HG03045 (cell line): ENCODE measurements around the gene CUBN.

Source experiments
- ATAC-seq: cut with Tn5 transposase; IDR thresholded peaks from one replicate; pipeline ENCODE4 v1.9.1; 2021; ENCODE audit warnings: mild to moderate bottlenecking, moderate library complexity; ENCODE audit not compliant: unreplicated experiment

The CUBN gene

DNA sequence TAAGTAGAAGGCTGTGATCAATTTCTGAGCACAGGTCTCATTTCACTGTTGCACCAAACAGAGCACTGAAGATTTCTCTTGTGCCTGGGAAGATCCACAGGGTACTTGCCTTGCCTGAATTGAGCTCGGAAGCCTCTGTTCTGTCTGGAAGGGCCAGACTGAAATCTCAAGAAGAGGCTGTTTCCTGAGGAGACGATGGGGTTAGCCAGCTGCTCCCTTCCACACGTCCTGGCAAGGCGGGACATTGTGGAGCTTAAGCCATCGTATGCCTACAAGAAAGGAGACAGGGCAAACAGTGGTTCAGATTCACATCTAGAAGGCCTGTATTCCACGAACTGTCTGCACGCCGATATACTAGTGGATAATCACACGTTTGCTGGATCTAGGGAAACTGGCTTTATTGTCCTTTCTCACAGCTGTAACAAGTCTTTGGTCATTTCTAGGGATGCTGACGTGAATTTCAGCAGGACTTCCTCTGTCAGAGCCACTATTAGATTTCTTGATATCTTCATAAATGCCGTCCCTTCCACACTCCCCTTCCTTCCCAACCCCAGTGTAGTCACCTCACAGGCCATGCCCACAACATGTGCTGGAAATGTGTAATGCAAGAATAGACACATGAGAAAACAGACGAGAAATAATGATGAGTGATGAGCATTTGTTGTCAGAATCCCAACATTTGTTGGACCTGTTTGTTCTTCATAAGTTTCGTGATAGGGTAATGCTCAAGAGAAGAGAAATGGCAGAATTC is 175.2 kb downstream of the CUBN start:
- no peak for ATAC-seq

DNA sequence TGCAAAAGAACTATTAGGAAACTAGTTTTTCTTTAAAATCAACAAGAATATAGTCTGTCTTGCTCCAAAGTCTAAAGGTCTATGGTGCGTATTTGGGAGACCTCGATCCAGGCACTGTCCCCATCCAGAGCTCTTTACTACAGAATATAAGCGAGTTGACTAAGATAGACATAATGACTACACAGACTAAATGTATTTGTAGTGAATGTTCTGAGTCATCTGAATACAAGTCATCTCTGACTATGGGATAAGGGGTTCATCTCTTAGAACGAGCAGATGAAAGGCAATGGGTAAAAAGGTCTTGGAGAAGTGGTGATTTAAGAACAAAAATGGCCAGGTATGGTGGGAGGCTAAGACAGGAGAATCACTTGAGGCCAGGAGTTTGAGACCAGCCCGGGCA is 176.3 kb downstream of the CUBN start:
- ATAC-seq = no peak

DNA sequence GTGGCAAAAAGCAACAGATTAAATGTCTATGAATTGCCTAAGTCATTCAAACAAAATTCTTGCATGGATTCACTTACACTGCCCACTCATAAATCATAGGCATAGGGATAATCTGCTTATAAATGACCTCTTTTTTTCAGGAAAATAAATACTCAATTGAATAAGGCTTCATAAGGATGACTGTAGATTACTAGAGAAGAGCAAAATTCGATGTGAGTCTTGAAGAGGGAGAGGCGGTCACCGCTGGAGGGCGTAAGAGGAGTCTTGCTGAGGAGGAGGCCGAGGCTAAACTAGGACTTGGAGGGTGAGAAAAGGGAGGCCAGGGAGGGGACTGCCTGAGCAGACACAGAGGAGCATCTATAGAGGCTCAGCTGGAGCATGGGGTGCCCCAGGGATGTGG is 177.0 kb downstream of the CUBN start:
- no peak for ATAC-seq

DNA sequence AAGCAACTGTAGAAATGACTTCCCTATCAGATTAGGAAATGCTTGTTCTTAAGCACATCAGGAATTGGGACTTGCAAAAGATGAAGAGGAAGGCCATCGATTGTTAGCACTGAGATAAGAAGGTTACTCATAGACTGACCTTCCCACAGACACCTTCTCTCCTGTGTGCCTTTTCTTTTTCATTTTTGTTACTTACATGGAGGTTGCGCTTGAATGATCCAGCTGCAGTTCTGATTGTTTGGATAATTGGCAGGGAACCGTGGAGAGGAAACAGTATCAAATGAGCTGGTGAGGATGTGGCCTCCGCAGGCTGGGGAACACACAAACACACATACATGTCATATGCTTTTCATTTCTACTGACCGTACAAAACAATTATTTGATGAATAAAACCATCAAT is 177.5 kb downstream of the CUBN start:
- no peak for ATAC-seq

- ATAC-seq = no peak
These were observed 178.7 kb downstream of the CUBN start for GRCh38 chr10:16950656-16951601.

DNA sequence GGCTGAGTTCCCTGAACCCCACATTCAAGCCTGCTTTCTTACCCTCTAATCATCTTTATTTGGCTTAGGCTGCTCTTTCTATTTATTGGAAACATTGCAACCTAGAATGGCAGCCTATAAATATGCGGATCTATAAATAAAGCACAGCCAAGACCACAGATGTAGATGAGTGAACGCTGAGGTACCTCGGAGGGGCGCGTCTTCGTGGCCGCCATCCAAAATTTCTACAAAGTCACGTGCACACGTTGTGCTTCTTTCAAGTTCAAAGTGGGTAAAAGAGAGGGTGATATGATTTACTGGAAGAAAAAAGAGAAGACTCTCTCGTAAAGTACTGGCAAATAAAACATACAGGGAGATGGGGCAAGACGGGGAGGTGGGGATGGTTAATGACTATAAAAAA is 179.8 kb downstream of the CUBN start:
- no peak for ATAC-seq

- no peak for ATAC-seq
These were observed 181.2 kb downstream of the CUBN start for GRCh38 chr10:16948361-16948760.

DNA sequence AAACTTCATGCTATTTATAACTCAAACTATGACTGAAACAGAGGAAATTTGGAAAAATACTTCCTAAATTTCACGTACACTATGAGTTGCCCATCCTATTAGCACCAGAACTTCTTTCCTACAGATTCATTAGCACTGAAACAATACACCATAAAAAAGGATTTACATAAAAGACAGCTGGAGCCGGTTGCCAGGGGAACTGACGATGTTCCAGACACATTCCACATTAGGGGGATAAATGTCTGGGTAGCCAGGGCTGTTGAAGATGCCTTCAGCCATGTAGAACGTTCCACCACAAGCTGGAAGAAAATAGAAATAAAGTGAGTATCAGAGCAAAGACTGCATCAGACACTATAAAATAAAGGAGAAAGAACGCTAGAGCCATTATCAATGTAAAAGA is 182.5 kb downstream of the CUBN start:
- no peak for ATAC-seq

DNA sequence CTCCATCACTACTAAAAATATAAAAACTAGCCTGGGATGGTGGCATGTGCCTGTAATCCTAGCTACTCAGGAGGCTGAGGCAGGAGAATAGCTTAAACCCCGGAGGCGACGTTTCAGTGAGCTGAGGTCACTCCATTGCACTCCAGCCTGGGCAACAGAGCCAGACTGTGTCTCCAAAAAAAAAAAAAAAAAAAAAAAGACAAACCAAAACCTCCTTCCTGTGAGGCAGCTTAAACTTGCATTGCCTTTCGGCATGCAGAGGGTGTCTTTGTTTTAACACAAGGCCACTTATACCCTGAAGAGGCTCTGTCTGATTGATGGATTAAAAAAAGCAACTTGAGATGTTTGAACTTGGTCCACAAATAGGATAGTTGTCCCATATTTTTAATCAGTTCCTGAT is 184.0 kb downstream of the CUBN start:
- ATAC-seq = no peak

- ATAC-seq = no peak
These were observed 184.6 kb downstream of the CUBN start for GRCh38 chr10:16944986-16945385.

- ATAC-seq = no peak
These were observed 185.2 kb downstream of the CUBN start for GRCh38 chr10:16944402-16944801.

DNA sequence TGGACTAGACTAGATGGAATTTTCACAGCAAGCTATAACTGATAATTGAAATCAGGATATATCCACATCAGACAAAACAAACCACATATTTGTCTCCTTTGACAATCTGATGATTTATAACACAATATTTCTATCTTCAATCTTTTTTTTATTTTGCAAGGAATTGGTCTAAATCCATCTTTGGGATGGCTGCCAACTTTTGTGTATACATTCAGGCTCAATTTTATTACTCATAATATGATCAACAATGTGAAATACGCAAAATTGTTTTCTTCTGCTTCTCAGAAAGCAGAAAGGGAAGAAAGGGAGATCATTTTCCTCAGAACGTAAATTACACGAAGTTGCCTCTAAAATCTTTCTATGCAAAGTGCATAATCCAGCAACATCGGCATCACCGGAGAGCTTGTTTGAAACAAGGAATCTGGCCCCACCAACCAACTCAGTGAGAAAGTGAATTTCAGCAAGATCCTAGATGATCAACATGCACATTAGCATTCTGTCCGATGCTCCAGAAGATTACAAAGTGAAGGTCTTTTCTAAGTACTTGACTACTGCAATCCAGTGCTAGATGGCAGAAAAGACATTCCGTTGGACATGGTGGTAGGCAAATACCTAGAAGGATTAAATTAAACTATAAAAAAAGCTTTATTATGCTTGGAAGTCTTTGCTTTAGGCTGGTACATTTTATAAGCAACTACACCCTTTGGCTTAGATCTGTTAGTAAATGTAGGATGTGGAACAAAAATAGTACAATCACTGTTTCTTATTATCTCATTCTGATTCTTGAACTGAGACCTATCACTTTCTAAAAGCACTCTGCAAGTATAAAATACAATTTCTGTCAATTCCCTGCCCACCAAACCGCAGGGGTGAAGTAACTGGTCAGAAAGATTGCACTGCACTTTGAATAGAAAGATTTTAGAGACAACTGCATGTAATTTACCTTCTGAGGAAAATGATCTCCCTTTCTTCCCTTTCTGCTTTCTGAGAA is 186.0 kb downstream of the CUBN start:
- no peak for ATAC-seq

GRCh38 chr10:16942381-16943078 is 187.1 kb downstream of the CUBN start:
- ATAC-seq = no peak

DNA sequence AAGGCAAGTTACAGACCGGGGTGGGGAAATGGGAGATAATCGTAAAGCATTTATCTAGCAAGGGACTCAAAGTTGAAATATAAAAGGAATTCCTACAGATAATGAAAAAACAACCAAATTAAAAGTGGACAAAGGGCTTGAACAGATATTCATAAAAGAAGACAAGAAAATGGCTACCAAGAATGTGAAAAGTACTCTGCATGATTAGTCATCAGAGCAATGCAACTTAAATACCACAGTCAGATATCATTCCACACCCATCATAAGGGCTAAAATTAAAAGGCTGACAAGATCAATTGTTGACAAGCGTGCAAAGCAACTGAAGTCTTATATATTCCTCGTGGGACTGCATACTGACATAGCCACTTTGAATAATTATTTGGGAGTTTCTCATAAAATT is 187.7 kb downstream of the CUBN start:
- no peak for ATAC-seq

DNA sequence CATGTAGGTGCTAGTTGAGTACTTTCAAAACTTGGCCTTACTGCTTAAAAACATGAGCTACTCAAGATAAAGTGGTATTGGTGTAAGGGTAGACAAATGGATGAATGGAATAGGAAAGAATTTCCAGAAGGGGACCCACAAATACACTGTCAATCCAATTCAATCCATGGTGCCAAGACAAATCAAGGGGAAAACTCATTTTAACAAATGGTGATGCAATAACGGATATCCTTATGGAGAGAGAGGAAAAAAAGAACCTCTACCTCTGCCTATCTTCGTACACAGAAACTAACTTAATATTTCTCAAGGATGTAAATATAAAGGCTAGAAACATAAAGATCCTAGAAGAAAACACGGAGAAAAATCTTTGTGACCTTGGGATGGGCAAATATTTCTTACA is 188.5 kb downstream of the CUBN start:
- no peak for ATAC-seq

DNA sequence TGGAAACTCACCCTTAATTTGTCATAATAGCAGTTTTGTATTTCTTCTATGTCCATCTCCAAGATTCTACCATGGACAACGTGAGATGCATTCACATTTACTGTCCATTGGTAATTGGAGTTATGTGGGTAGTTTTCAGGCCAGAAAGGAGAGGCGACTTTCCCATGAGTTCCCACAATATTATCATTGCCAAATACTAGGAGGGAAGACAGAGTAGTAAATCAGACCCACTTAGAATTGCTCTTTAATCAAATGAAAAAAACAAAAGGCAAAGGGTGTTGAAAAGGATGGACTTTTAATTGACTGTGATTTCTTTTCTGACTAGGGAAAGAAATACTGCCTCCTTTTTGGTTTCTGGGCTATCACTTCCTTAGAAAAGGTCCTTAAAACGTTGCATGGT is 190.7 kb downstream of the CUBN start:
- no peak for ATAC-seq

GRCh38 chr10:16934461-16934860 is 195.2 kb downstream of the CUBN start:
- no peak for ATAC-seq

DNA sequence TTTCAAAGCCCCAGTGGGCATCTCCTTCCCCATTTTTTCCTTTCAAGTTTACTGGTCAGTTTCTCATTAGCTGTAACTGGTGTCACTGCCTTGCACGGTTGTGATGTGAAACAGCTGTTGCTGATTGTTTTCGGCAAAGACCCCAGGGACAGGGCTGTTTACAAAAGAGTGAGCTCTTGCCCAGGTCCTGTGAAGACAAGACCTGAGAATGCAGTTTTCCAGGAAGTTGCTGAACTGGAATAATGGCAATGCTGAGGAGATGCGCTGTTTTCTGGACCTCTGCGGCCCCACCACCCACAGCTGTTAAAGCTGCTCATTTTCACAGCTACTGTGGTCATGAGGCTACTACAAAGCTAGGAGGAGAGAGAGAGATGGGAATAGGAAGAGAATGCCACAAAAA is 195.8 kb downstream of the CUBN start:
- no peak for ATAC-seq

- ATAC-seq = no peak
These were observed 197.7 kb downstream of the CUBN start for GRCh38 chr10:16931930-16932329.

GRCh38 chr10:16930540-16930939 is 199.1 kb downstream of the CUBN start:
- ATAC-seq = no peak
